ENCODE results near the gene DYNC2LI1. TPM values are rescaled to one million over a fixed set of nuclear protein-coding genes. Genes with fewer than 3 reads are reported as not detected.

Gene DYNC2LI1
- total RNA-seq, 1 donor from 2014 or later, result 15.6 TPM

- DNase-seq (ENCODE audit: extremely low read depth, low read depth, low spot score), result no peak
Observed at GRCh38 chr2:43762286-43762685, 11.6 kb upstream of the DYNC2LI1 start.

GRCh38 chr2:43763091-43763490 is 10.7 kb upstream of the DYNC2LI1 start:
- DNase-seq (ENCODE audit: extremely low read depth, low read depth, low spot score), result no peak

- no peak for DNase-seq (ENCODE audit: extremely low read depth, low read depth, low spot score)
Observed at GRCh38 chr2:43764086-43764705, 9.6 kb upstream of the DYNC2LI1 start.

- DNase-seq (ENCODE audit: extremely low read depth, low read depth, low spot score), result no peak
Observed at GRCh38 chr2:43766006-43766405, 7.8 kb upstream of the DYNC2LI1 start.

- DNase-seq (ENCODE audit: extremely low read depth, low read depth, low spot score), result no peak
Observed at GRCh38 chr2:43774617-43775016, 778 bp downstream of the DYNC2LI1 start.

GRCh38 chr2:43776324-43776723 is 2.5 kb downstream of the DYNC2LI1 start:
- DNase-seq (ENCODE audit: extremely low read depth, low read depth, low spot score), result no peak

- DNase-seq (ENCODE audit: extremely low read depth, low read depth, low spot score), result no peak
Observed at GRCh38 chr2:43777306-43777926, 3.6 kb downstream of the DYNC2LI1 start.

GRCh38 chr2:43778233-43778632 is 4.4 kb downstream of the DYNC2LI1 start:
- DNase-seq (ENCODE audit: extremely low read depth, low read depth, low spot score), result no peak

GRCh38 chr2:43787895-43788294 is 14.1 kb downstream of the DYNC2LI1 start:
- DNase-seq (ENCODE audit: extremely low read depth, low read depth, low spot score), result no peak

- no peak for DNase-seq (ENCODE audit: extremely low read depth, low read depth, low spot score)
Observed at GRCh38 chr2:43788646-43789045, 14.8 kb downstream of the DYNC2LI1 start.

GRCh38 chr2:43790147-43790546 is 16.3 kb downstream of the DYNC2LI1 start:
- DNase-seq (ENCODE audit: extremely low read depth, low read depth, low spot score), result no peak

- DNase-seq (ENCODE audit: extremely low read depth, low read depth, low spot score), result no peak
Observed at GRCh38 chr2:43791035-43791765, 17.4 kb downstream of the DYNC2LI1 start.

- no peak for DNase-seq (ENCODE audit: extremely low read depth, low read depth, low spot score)
Observed at GRCh38 chr2:43792653-43793052, 18.8 kb downstream of the DYNC2LI1 start.

GRCh38 chr2:43794956-43795355 is 21.1 kb downstream of the DYNC2LI1 start:
- DNase-seq (ENCODE audit: extremely low read depth, low read depth, low spot score), result no peak

- DNase-seq (ENCODE audit: extremely low read depth, low read depth, low spot score), result no peak
Observed at GRCh38 chr2:43796206-43796605, 22.4 kb downstream of the DYNC2LI1 start.

- no peak for DNase-seq (ENCODE audit: extremely low read depth, low read depth, low spot score)
Observed at GRCh38 chr2:43798300-43798699, 24.5 kb downstream of the DYNC2LI1 start.

GRCh38 chr2:43800894-43801293 is 27.1 kb downstream of the DYNC2LI1 start:
- no peak for DNase-seq (ENCODE audit: extremely low read depth, low read depth, low spot score)

GRCh38 chr2:43802135-43802534 is 28.3 kb downstream of the DYNC2LI1 start:
- no peak for DNase-seq (ENCODE audit: extremely low read depth, low read depth, low spot score)

- no peak for DNase-seq (ENCODE audit: extremely low read depth, low read depth, low spot score)
Observed at GRCh38 chr2:43803113-43803512, 29.3 kb downstream of the DYNC2LI1 start.

GRCh38 chr2:43806719-43807031 is 32.8 kb downstream of the DYNC2LI1 start:
- DNase-seq (ENCODE audit: extremely low read depth, low read depth, low spot score), result no peak

- DNase-seq (ENCODE audit: extremely low read depth, low read depth, low spot score), result no peak
Observed at GRCh38 chr2:43810452-43810851, 36.6 kb downstream of the DYNC2LI1 start.

GRCh38 chr2:43810888-43811287 is 37.0 kb downstream of the DYNC2LI1 start:
- no peak for DNase-seq (ENCODE audit: extremely low read depth, low read depth, low spot score)

Measured in glomerular endothelial cell (primary cell).